Keratinocyte (primary cell): Measurements from ENCODE around the gene DNAJC7. TPM values are rescaled to one million over a fixed set of nuclear protein-coding genes. Genes with fewer than 3 reads are reported as not detected.

Source experiments
- DNase-seq: peaks from one replicate; pipeline ENCODE4 v3.0.0-alpha.2; 2011; ENCODE audit warnings: low read depth, missing footprints, low spot score
- FAIRE-seq: peaks from 2 replicates; lab custom pipeline; 2011; peaks lifted over from hg19 to GRCh38; lab: Jason Lieb, UNC
- H2AFZ ChIP-seq: 2 replicates; pipeline ENCODE4 v1.6.0; 2012; ENCODE audit warnings: low read length, control low read depth, inconsistent platforms; ENCODE audit not compliant: control insufficient read depth
- H3K27ac ChIP-seq: 2 replicates; pipeline ENCODE4 v1.5.1; 2011; ENCODE audit warnings: low read length; ENCODE audit not compliant: control insufficient read depth, insufficient read depth
- H3K27me3 ChIP-seq: 3 replicates; pipeline ENCODE4 v1.6.0; 2011; ENCODE audit warnings: low read length; ENCODE audit not compliant: control insufficient read depth, insufficient read depth; ENCODE audit errors: extremely low read depth
- H3K36me3 ChIP-seq, 2 experiments: 2 replicates in 1 of 2; 3 replicates in 1 of 2; pipeline ENCODE4 v1.5.1; 2011; ENCODE audit warnings: low read length in 2 of 2, mild to moderate bottlenecking in 1 of 2; ENCODE audit not compliant: control insufficient read depth in 2 of 2, insufficient read depth in 2 of 2; ENCODE audit errors: extremely low read depth in 1 of 2
- H3K4me1 ChIP-seq: 3 replicates; pipeline ENCODE4 v1.5.1; 2011; ENCODE audit warnings: low read length; ENCODE audit not compliant: control insufficient read depth, insufficient read depth; ENCODE audit errors: extremely low read depth
- H3K4me2 ChIP-seq: 3 replicates; pipeline ENCODE4 v1.6.0; 2011; ENCODE audit warnings: low read depth, low read length; ENCODE audit not compliant: control insufficient read depth, insufficient read depth; ENCODE audit errors: extremely low read depth
- H3K4me3 ChIP-seq, 3 experiments: fragments of 200-600 bp in 1 of 3; sonication (generic) in 1 of 3; 2 replicates in 2 of 3; 3 replicates in 1 of 3; pipeline ENCODE4 v1.5.1; 2011 to 2016; ENCODE audit warnings: low read length in 3 of 3, mild to moderate bottlenecking in 3 of 3, control low read depth in 2 of 3, inconsistent platforms in 1 of 3, low read depth in 1 of 3, mixed read lengths in 1 of 3, mixed run types in 1 of 3, moderate library complexity in 1 of 3; ENCODE audit not compliant: control insufficient read depth in 2 of 3, insufficient read depth in 2 of 3; ENCODE audit errors: extremely low read depth in 1 of 3
- H3K79me2 ChIP-seq: 2 replicates; pipeline ENCODE4 v1.6.0; 2012; ENCODE audit warnings: low read length; ENCODE audit not compliant: control insufficient read depth, insufficient read depth
- H3K9ac ChIP-seq: 3 replicates; pipeline ENCODE4 v1.6.0; 2011; ENCODE audit warnings: low read length; ENCODE audit not compliant: control insufficient read depth, insufficient read depth; ENCODE audit errors: extremely low read depth
- H3K9me1 ChIP-seq: 3 replicates; pipeline ENCODE4 v1.6.0; 2011; ENCODE audit warnings: low read length; ENCODE audit not compliant: control insufficient read depth, insufficient read depth; ENCODE audit errors: extremely low read depth
- H3K9me3 ChIP-seq: 2 replicates; pipeline ENCODE4 v1.5.1; 2012; ENCODE audit warnings: low read depth, low read length; ENCODE audit not compliant: control insufficient read depth
- H4K20me1 ChIP-seq: 3 replicates; pipeline ENCODE4 v1.6.0; 2011; ENCODE audit warnings: low read length; ENCODE audit not compliant: control insufficient read depth, insufficient read depth; ENCODE audit errors: extremely low read depth
- EZH2 ChIP-seq: IDR thresholded peaks from one replicate; pipeline ENCODE4 v1.6.1; 2012; ENCODE audit warnings: inconsistent platforms, mild to moderate bottlenecking, low read length, moderate library complexity
- dilution Hi-C: fragments of 300-500 bp; cut with MboI; formaldehyde crosslinking; loops from one replicate; pipeline ENCODE4 v1.7.0; 2020; ENCODE audit warnings: low sequenced_read_pairs; ENCODE audit not compliant: extremely low pct_ligation_motif_present
- polyA plus RNA-seq, 5 experiments: library from polyadenylated mRNA; depleted of rRNA in 3 of 5; stranded (reverse) in 3 of 5; stranded (forward) in 1 of 5; unstranded in 1 of 5; fragments of >200 nt; gene quantifications; 1 replicate in 1 of 5; 2 replicates in 3 of 5; 3 replicates in 1 of 5; pipeline versions ENCODE4 v1.2.1 to v1.2.3, GENCODE V29; 2011 to 2012; ENCODE audit warnings: missing spikeins in 2 of 5, low read depth in 1 of 5, low replicate concordance in 1 of 5
- TF ChIP-seq, protein P1 (sequence below), 3 experiments: IDR thresholded peaks in 1 of 3; conservative IDR thresholded peaks in 1 of 3; optimal IDR thresholded peaks in 1 of 3; 2 replicates in 2 of 3; 3 replicates in 1 of 3; pipeline versions ENCODE3 to v1.5.1; 2011; ENCODE audit warnings: low read length in 3 of 3, mild to moderate bottlenecking in 3 of 3, moderate library complexity in 2 of 3, control low read depth in 1 of 3, inconsistent platforms in 1 of 3; ENCODE audit not compliant: insufficient read depth in 2 of 3; ENCODE audit errors: extremely low read depth in 1 of 3

Gene DNAJC7
- polyA plus RNA-seq, 1 donor (not counting 4 experiments of a cell fraction or from before 2014, with no cell fraction given), result 82.5 TPM

DNA sequence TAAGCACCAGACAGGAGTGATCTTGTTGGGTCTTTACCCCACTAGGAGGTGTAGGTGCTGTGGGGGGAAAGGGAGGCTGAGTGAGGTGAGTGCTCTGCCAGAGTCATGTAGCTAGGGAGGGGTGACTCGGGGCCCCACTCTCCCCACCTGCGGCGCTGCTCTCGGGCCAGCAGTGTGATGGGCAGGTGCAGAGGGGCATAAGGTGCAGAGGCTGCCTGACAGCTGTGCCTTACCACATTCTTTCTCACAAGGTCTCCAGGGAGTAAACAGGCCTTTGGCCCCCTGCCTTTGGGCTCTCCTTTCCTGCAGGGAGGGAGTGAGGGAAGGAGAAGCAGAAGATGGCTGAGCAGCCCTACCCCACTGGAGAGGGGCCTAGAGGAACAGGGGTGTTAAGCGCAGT is 55.1 kb downstream of the DNAJC7 start:
- dilution Hi-C loops, result no loop called here
- no peak for FAIRE-seq

DNA sequence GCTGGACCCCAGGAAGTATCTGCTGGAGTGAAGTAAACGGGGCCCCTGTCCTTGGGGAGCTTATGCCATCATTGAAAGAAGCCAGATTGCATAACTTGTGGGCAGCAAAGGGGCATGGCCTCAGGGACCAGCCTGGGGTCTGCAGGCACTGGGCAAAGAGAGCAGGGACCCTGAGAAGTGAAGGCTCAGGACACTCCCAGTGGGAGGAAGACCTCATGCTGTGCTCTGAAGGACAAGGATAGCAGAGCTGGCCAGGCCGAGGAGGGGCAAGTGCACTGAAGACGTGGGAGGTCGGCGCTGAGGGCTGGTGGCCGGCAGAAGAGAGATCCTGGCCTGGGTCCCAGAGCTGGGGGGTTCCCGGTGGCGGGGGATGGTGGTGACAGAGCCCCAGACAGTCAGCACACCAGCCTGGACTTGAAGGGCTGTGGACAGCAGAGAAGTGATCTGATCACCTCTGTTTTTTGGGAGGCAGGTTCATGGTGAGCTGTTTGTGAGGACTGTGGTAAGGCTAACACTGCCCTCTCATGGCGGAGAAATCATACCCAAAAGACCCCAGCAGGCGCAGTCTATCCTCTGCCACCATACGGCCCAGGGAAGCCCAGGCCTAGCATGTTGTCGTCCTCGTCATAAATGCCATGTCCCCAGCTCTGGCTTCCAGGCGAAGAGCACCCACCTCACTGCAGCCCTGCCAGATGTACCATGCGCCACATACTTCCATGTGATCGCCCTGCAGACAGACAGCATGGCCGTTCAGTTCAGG is 57.7 kb downstream of the DNAJC7 start:
- H3K4me1 ChIP-seq, result no peaks in the 10 kb centered on the region
- no peak overlapping the region for H3K9ac ChIP-seq
- no peak overlapping the region for H3K4me2 ChIP-seq
- no peaks in the 10 kb centered on the region for H4K20me1 ChIP-seq
- H3K27me3 ChIP-seq, result peaks cover 5% of the 10 kb centered on the region
- no peak overlapping the region for H3K27ac ChIP-seq
- no peak overlapping the region for H3K4me3 ChIP-seq
- TF ChIP-seq, protein P1, sequence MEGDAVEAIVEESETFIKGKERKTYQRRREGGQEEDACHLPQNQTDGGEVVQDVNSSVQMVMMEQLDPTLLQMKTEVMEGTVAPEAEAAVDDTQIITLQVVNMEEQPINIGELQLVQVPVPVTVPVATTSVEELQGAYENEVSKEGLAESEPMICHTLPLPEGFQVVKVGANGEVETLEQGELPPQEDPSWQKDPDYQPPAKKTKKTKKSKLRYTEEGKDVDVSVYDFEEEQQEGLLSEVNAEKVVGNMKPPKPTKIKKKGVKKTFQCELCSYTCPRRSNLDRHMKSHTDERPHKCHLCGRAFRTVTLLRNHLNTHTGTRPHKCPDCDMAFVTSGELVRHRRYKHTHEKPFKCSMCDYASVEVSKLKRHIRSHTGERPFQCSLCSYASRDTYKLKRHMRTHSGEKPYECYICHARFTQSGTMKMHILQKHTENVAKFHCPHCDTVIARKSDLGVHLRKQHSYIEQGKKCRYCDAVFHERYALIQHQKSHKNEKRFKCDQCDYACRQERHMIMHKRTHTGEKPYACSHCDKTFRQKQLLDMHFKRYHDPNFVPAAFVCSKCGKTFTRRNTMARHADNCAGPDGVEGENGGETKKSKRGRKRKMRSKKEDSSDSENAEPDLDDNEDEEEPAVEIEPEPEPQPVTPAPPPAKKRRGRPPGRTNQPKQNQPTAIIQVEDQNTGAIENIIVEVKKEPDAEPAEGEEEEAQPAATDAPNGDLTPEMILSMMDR (optimal IDR thresholded peaks at IDR 0.05 in 1 of 3, IDR thresholded peaks at IDR 0.05 in 1 of 3, conservative IDR thresholded peaks at IDR 0.05 in 1 of 3; ENCODE audit: extremely low read depth in 1 of 3, insufficient read depth in 2 of 3, low read length in 3 of 3), result peak; percentile 32 to 55 (median 44)
- TF ChIP-seq EZH2, result no peak
- no peaks in the 10 kb centered on the region for H3K79me2 ChIP-seq
- no peaks in the 10 kb centered on the region for H3K36me3 ChIP-seq
- DNase-seq (no peak), FAIRE-seq (no peak)
- no peaks in the 10 kb centered on the region for H3K9me3 ChIP-seq
- H2AFZ ChIP-seq, result no peak overlapping the region
- H3K9me1 ChIP-seq, result no peaks in the 10 kb centered on the region
- dilution Hi-C loops, result no loop called here

More for the DNA sequence above, 55.1 kb downstream of the DNAJC7 start:
- H3K4me3 ChIP-seq, result no peak overlapping the region
- H3K9me1 ChIP-seq, result no peaks in the 10 kb centered on the region
- no peaks in the 10 kb centered on the region for H3K9me3 ChIP-seq
- H3K36me3 ChIP-seq, result no peaks in the 10 kb centered on the region
- peaks cover 10% of the 10 kb centered on the region for H3K4me1 ChIP-seq
- TF ChIP-seq, protein P1 (optimal IDR thresholded peaks at IDR 0.05 in 1 of 3, IDR thresholded peaks at IDR 0.05 in 1 of 3, conservative IDR thresholded peaks at IDR 0.05 in 1 of 3; ENCODE audit: extremely low read depth in 1 of 3, insufficient read depth in 2 of 3, low read length in 3 of 3), result no peak
- TF ChIP-seq EZH2, result no peak
- no peaks in the 10 kb centered on the region for H4K20me1 ChIP-seq
- H2AFZ ChIP-seq, result no peak overlapping the region
- no peak for DNase-seq
- H3K27me3 ChIP-seq, result peaks cover 5% of the 10 kb centered on the region
- H3K79me2 ChIP-seq, result peaks cover 4% of the 10 kb centered on the region
- no peak overlapping the region for H3K4me2 ChIP-seq
- no peak overlapping the region for H3K9ac ChIP-seq
- H3K27ac ChIP-seq, result no peak overlapping the region
